Neuronal stem cell (in vitro differentiated cells): ENCODE results near the gene RNF7. TPM values are rescaled to one million over a fixed set of nuclear protein-coding genes. Genes with fewer than 3 reads are reported as not detected.
"Not testable (repeated sequence)": the region's sequence is repeated elsewhere in the genome, so short reads cannot be mapped to it uniquely, and the experiment has no call there.

Source experiments
- DNase-seq: peaks from one replicate; pipeline ENCODE4 v3.0.0-alpha.2; 2013; ENCODE audit warnings: low spot score
- H2AFZ ChIP-seq: one replicate; pipeline ENCODE4 v1.6.1; 2013; ENCODE audit warnings: mild to moderate bottlenecking, low read length, inconsistent platforms
- H2AK5ac ChIP-seq: 2 replicates; pipeline ENCODE4 v1.6.1; 2013; ENCODE audit warnings: low read depth, mild to moderate bottlenecking, inconsistent platforms, low read length, moderate library complexity, mixed read lengths
- H2BK120ac ChIP-seq: 2 replicates; pipeline ENCODE4 v1.6.1; 2013; ENCODE audit warnings: low read depth, mild to moderate bottlenecking, inconsistent platforms, low read length, moderate library complexity, mixed read lengths
- H2BK12ac ChIP-seq: one replicate; pipeline ENCODE4 v1.6.1; 2013; ENCODE audit warnings: low read length, inconsistent platforms
- H2BK15ac ChIP-seq: 2 replicates; pipeline ENCODE4 v1.6.1; 2013; ENCODE audit warnings: mild to moderate bottlenecking, low read length, inconsistent platforms, mixed read lengths
- H2BK5ac ChIP-seq: one replicate; pipeline ENCODE4 v1.6.1; 2013; ENCODE audit warnings: inconsistent platforms, mild to moderate bottlenecking, low read length, moderate library complexity
- H3K14ac ChIP-seq: one replicate; pipeline ENCODE4 v1.6.1; 2013; ENCODE audit warnings: low read length, inconsistent platforms
- H3K18ac ChIP-seq: 2 replicates; pipeline ENCODE4 v1.6.1; 2013; ENCODE audit warnings: low read length, inconsistent platforms
- H3K23ac ChIP-seq: 2 replicates; pipeline ENCODE4 v1.6.1; 2013; ENCODE audit warnings: low read depth, mild to moderate bottlenecking, mixed read lengths, low read length, inconsistent platforms; ENCODE audit not compliant: poor library complexity
- H3K27ac ChIP-seq: replicated peaks from 3 replicates; pipeline ENCODE4 v1.5.1; 2013; ENCODE audit warnings: low read length, inconsistent platforms
- H3K27me3 ChIP-seq, 3 experiments: 2 replicates each; pipeline ENCODE4 v1.6.1; 2013; ENCODE audit warnings: low read length in 3 of 3, mild to moderate bottlenecking in 2 of 3, inconsistent platforms in 1 of 3, low read depth in 1 of 3, mixed read lengths in 1 of 3, moderate library complexity in 1 of 3; ENCODE audit not compliant: control insufficient read depth in 3 of 3, insufficient read depth in 3 of 3
- H3K36me3 ChIP-seq, 2 donors: replicated peaks in 1 of 2; 2 replicates each; pipeline ENCODE4 v1.6.1; 2013; ENCODE audit warnings: low read length in 2 of 2; ENCODE audit not compliant: control insufficient read depth in 2 of 2, insufficient read depth in 2 of 2
- H3K4ac ChIP-seq: 2 replicates; pipeline ENCODE4 v1.6.1; 2013; ENCODE audit warnings: inconsistent platforms, mild to moderate bottlenecking, low read length, moderate library complexity
- H3K4me1 ChIP-seq, 2 donors: 1 replicate in 1 of 2; 2 replicates in 1 of 2; pipeline ENCODE4 v1.6.1; 2013; ENCODE audit warnings: low read length in 2 of 2, low read depth in 1 of 2; ENCODE audit not compliant: control insufficient read depth in 2 of 2, insufficient read depth in 1 of 2
- H3K4me2 ChIP-seq: one replicate; pipeline ENCODE4 v1.6.1; 2013; ENCODE audit warnings: mild to moderate bottlenecking, low read length, inconsistent platforms; ENCODE audit not compliant: insufficient read depth, poor library complexity, severe bottlenecking
- H3K4me3 ChIP-seq, 2 donors: 2 replicates each; pipeline ENCODE4 v1.5.1; 2013; ENCODE audit warnings: low read length in 2 of 2, mild to moderate bottlenecking in 2 of 2, inconsistent platforms in 1 of 2, moderate library complexity in 1 of 2
- H3K79me1 ChIP-seq: one replicate; pipeline ENCODE4 v1.6.1; 2013; ENCODE audit warnings: low read depth, mild to moderate bottlenecking, inconsistent platforms, low read length, moderate library complexity
- H3K9ac ChIP-seq: one replicate; pipeline ENCODE4 v1.6.1; 2013; ENCODE audit warnings: mild to moderate bottlenecking, low read depth, low read length, inconsistent platforms; ENCODE audit not compliant: poor library complexity
- H3K9me3 ChIP-seq, 2 donors: replicated peaks in 1 of 2; 2 replicates each; pipeline versions ENCODE3 to v1.6.1; 2013; ENCODE audit warnings: low read length in 2 of 2, mild to moderate bottlenecking in 2 of 2, inconsistent platforms in 1 of 2, low read depth in 1 of 2, mixed read lengths in 1 of 2, moderate library complexity in 1 of 2; ENCODE audit not compliant: control insufficient read depth in 2 of 2, insufficient read depth in 1 of 2
- H4K8ac ChIP-seq: one replicate; pipeline ENCODE4 v1.6.1; 2013; ENCODE audit warnings: low read depth, mild to moderate bottlenecking, inconsistent platforms, low read length, moderate library complexity
- H4K91ac ChIP-seq: one replicate; pipeline ENCODE4 v1.6.1; 2013; ENCODE audit warnings: low read length, low read depth, mild to moderate bottlenecking, inconsistent platforms; ENCODE audit not compliant: poor library complexity
- WGBS, 2 donors: extraction: QIAGEN DNeasy Blood & Tissue Kit; methylation state at CpG; one replicate each; pipeline ENCODE4 v1.1.7; 2013; ENCODE audit warnings: missing lambda C conversion rate in 2 of 2, mixed read lengths in 1 of 2; ENCODE audit not compliant: insufficient read length in 2 of 2, insufficient replicate concordance in 1 of 2; ENCODE audit errors: extremely low coverage in 2 of 2; 5-methylcytosine and 5-hydroxymethylcytosine counted together
- polyA plus RNA-seq, 2 experiments: library from polyadenylated mRNA; stranded (reverse); fragments of 200-250 nt; gene quantifications; one replicate each; pipeline ENCODE4 v1.2.3, GENCODE V29; 2013

The RNF7 gene
- polyA plus RNA-seq (2013, experiment 1 of 2): 98.2 TPM
- 98.2 TPM for polyA plus RNA-seq (2013, experiment 2 of 2)

- Histone ChIP-seq H2BK5ac (peak within 1 kb of the TSS; percentile 84), H3K36me3 (peaks cover 0 to 19% of the 10 kb centered on the region in 2 donors), H2AFZ (peak within 1 kb of the TSS; percentile 98), H3K9me3 (no peaks in the 10 kb centered on the region), H3K79me1 (peaks cover 5% of the 10 kb centered on the region), H4K8ac (no peak within 1 kb of the TSS), H3K4me3 (peak within 1 kb of the TSS; percentile 97 to 99), H3K4me2 (peak within 1 kb of the TSS; percentile 45), H3K4me1 (peaks cover 0 to 6% of the 10 kb centered on the region in 2 donors), H3K14ac (peak within 1 kb of the TSS; percentile 25), H3K27ac (peak within 1 kb of the TSS; percentile 79), H3K18ac (peak within 1 kb of the TSS; percentile 99), H2BK12ac (no peak within 1 kb of the TSS), H3K4ac (no peak within 1 kb of the TSS), H2BK120ac (no peak within 1 kb of the TSS), H2BK15ac (peak within 1 kb of the TSS; percentile 70), H3K27me3 (peaks cover 0 to 23% (median 0%) of the 10 kb centered on the region in 3 experiments), H2AK5ac (peak within 1 kb of the TSS; percentile 9), H3K9ac (peak within 1 kb of the TSS; percentile 100), H3K23ac (peak within 1 kb of the TSS; percentile 86), H4K91ac (no peak within 1 kb of the TSS)
- DNase-seq: peak; percentile 96
- no CpG with 5 or more reads among the region's 81 CpGs for WGBS, 2 donors
Observed at GRCh38 chr3:141738022-141738890, at the start of gene RNF7. Gene RNF7, plus strand, starts transcription at chr3:141738298. Its CDS starts 44 bp downstream, at chr3:141738342.

- Histone ChIP-seq H3K9me3 (no peaks in the 10 kb centered on the region), H2BK15ac (no peak overlapping the region), H2BK5ac (no peak overlapping the region), H3K4me2 (no peak overlapping the region), H3K4ac (no peak overlapping the region), H3K4me3 (no peak overlapping the region), H4K8ac (no peak overlapping the region), H3K79me1 (no peaks in the 10 kb centered on the region), H3K27ac (no peak overlapping the region), H3K14ac (no peak overlapping the region), H3K36me3 (no peaks in the 10 kb centered on the region), H3K23ac (no peak overlapping the region), H2BK12ac (no peak overlapping the region), H3K27me3 (peaks cover 0 to 10% (median 0%) of the 10 kb centered on the region in 3 experiments), H2AFZ (no peak overlapping the region), H3K9ac (no peak overlapping the region), H2BK120ac (no peak overlapping the region), H4K91ac (no peak overlapping the region), H2AK5ac (no peak overlapping the region), H3K4me1 (no peaks in the 10 kb centered on the region), H3K18ac (no peak overlapping the region)
- no peak for DNase-seq
- WGBS, 2 donors: no CpG with 5 or more reads among the region's 4 CpGs
Observed at GRCh38 chr3:141690431-141691072, 47.5 kb upstream of the RNF7 start.

GRCh38 chr3:141691471-141691870 is 46.6 kb upstream of the RNF7 start:
- H2AFZ ChIP-seq, H3K4ac ChIP-seq, H3K4me2 ChIP-seq, H3K79me1 ChIP-seq, H3K27ac ChIP-seq, H2BK5ac ChIP-seq, H3K4me3 ChIP-seq, H3K4me1 ChIP-seq, H3K23ac ChIP-seq, H4K8ac ChIP-seq, H4K91ac ChIP-seq, H3K18ac ChIP-seq, H2BK15ac ChIP-seq, H3K27me3 ChIP-seq, DNase-seq, H2AK5ac ChIP-seq, H3K9me3 ChIP-seq, H2BK120ac ChIP-seq, H3K14ac ChIP-seq, H3K9ac ChIP-seq, H3K36me3 ChIP-seq, H2BK12ac ChIP-seq: not testable (repeated sequence)
- WGBS, 2 donors: no CpG with 5 or more reads among the region's 3 CpGs

- WGBS, 2 donors: no CpG with 5 or more reads among the region's 4 CpGs
- peaks cover 0 to 10% (median 0%) of the 10 kb centered on the region in 3 experiments for H3K27me3 ChIP-seq
- H2AFZ ChIP-seq, H3K14ac ChIP-seq, H3K18ac ChIP-seq, H3K4ac ChIP-seq, DNase-seq, H3K4me3 ChIP-seq, H3K9me3 ChIP-seq, H4K91ac ChIP-seq, H4K8ac ChIP-seq, H3K23ac ChIP-seq, H3K4me2 ChIP-seq, H3K9ac ChIP-seq, H3K36me3 ChIP-seq, H3K4me1 ChIP-seq, H2BK15ac ChIP-seq, H3K27ac ChIP-seq, H2BK12ac ChIP-seq, H2AK5ac ChIP-seq, H3K79me1 ChIP-seq, H2BK5ac ChIP-seq, H2BK120ac ChIP-seq: not testable (repeated sequence)
Observed at GRCh38 chr3:141692973-141693372, 45.1 kb upstream of the RNF7 start.
